Measurements from ENCODE around the gene TEDC1. TPM values are rescaled to one million over a fixed set of nuclear protein-coding genes. Genes with fewer than 3 reads are reported as not detected.

The TEDC1 gene
- total RNA-seq, 1 donor from 2014 or later = 18.1 TPM

DNA sequence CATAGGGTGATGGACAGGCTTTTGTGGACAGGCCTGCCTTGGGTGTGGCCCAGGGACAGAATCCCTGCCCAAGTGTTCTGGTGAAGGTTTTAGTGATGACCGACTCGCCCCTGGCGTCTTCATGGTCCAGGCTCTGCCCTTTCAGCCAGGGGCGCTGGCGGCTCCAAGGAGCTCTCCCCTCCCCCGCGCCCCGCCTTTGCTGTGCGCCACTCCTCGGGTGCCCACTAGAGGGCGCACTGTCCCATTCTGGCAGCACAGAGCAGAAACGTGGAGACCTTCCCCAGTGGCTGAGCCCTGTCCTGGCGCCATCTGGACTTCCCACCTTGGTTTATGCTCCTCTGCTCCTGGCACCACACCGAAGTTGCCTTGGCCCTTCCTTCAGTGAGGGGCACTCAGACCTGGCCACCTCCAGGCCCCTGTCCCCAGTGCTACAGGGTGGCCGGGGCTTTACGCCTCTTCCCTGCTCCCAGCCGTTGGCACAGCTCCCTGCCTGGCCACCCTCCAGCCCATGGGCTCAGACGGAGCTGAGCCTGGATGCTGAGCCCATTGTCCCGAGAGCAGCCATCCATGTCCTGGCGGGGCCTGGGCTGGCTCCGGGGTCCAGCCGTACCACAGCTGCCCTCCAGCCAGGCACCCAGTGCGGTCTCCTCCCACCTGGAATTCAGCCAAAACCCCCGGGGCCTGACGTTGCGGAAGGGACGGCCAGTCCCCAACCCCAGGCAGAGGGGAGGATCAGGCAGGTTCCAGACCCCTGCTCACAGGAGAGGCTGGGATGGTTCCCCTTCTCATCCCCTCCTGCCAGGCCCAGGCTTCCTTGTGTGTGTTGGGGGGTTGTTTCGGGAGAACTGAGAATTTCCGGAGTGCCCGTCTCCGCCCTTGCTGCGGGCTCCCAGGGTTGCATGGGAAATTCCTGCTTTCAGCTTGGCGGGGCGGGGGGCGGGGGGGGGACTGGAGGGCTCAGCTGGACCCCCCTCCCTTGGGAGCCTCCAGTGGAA lies 9.9 kb upstream of the TEDC1 start:
- peaks cover 3% of the 10 kb centered on the region for H3K27me3 Mint-ChIP-seq
- no peaks in the 10 kb centered on the region for H3K36me3 Mint-ChIP-seq (ENCODE audit: low read depth)
- peak overlapping the region; percentile 94 for H3K27ac Mint-ChIP-seq
- ChIA-PET POLR2A (interaction anchor here (0.7 to 1.9 kb wide), 5 partner anchors 9 to 81 kb away, joined by 3 to 33 read pairs (median 3); no protein-coding TSS in a partner anchor), CTCF (interaction anchor here (0.7 to 2.2 kb wide), 16 partner anchors 9 to 110 kb away, joined by 3 to 58 read pairs (median 3); partner anchors contain the start of genes TEDC1 and TMEM121)
- peaks cover 73% of the 10 kb centered on the region for H3K4me1 Mint-ChIP-seq
- ATAC-seq (ENCODE audit: low read depth) (peak; percentile 60), DNase-seq (peak; percentile 93)
- TF ChIP-seq, protein P1, sequence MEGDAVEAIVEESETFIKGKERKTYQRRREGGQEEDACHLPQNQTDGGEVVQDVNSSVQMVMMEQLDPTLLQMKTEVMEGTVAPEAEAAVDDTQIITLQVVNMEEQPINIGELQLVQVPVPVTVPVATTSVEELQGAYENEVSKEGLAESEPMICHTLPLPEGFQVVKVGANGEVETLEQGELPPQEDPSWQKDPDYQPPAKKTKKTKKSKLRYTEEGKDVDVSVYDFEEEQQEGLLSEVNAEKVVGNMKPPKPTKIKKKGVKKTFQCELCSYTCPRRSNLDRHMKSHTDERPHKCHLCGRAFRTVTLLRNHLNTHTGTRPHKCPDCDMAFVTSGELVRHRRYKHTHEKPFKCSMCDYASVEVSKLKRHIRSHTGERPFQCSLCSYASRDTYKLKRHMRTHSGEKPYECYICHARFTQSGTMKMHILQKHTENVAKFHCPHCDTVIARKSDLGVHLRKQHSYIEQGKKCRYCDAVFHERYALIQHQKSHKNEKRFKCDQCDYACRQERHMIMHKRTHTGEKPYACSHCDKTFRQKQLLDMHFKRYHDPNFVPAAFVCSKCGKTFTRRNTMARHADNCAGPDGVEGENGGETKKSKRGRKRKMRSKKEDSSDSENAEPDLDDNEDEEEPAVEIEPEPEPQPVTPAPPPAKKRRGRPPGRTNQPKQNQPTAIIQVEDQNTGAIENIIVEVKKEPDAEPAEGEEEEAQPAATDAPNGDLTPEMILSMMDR (IDR thresholded peaks at IDR 0.05) = peak; percentile 49
- peak overlapping the region; percentile 75 for H3K4me3 Mint-ChIP-seq
- H3K9me3 Mint-ChIP-seq = no peaks in the 10 kb centered on the region
- intact Hi-C loops (cut with micrococcal nuclease) = loop anchor here (1.0 to 2.0 kb wide), 2 partner anchors 8 to 52 kb away; no protein-coding TSS in a partner anchor

DNA sequence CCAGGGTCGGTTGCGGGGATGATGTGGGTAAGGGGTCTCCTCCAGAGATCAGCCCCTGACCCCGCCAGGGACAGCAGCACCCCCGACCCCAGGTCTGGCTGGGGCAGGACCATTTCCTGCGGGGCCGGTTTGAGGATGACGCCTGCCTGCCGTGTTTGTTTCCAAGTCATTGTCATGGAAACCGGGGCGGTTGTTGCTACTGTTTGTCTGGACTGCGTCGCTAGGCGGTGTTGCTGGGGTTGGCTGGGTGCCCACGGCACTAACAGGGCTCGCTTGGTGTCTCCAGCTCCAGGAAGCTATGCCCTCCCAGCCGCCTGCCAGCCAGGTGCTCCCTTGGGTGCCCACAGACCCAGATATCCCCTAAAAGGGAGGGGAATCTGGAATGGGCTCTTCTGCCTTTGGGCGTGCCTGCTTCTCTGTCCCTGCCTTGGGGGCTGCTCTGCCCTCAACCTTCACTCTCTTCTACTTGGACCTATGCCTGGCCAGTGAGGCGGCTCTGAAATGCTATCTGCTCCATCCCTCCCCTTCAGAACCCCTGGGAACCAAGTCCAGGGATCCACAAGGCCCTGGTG lies 9.1 kb upstream of the TEDC1 start:
- intact Hi-C loops (cut with micrococcal nuclease) = loop anchor here (1.0 to 2.0 kb wide), 2 partner anchors 7 to 51 kb away; no protein-coding TSS in a partner anchor
- H3K9me3 Mint-ChIP-seq = no peaks in the 10 kb centered on the region
- H3K27me3 Mint-ChIP-seq = peaks cover 3% of the 10 kb centered on the region
- H3K4me1 Mint-ChIP-seq = peaks cover 73% of the 10 kb centered on the region
- no peaks in the 10 kb centered on the region for H3K36me3 Mint-ChIP-seq (ENCODE audit: low read depth)
- DNase-seq (peak; percentile 77), ATAC-seq (ENCODE audit: low read depth) (peak; percentile 55)
- ChIA-PET CTCF (interaction anchor here (1.0 to 2.2 kb wide), 5 partner anchors 9 to 111 kb away, joined by 3 to 58 read pairs (median 5); partner anchors contain the start of gene TEDC1), POLR2A (interaction anchor here (0.7 to 1.9 kb wide), 3 partner anchors 8 to 80 kb away, joined by 3 to 33 read pairs (median 3); no protein-coding TSS in a partner anchor)
- H3K4me3 Mint-ChIP-seq = peak overlapping the region; percentile 66
- TF ChIP-seq, protein P1 (IDR thresholded peaks at IDR 0.05) = no peak
- peak overlapping the region; percentile 94 for H3K27ac Mint-ChIP-seq

DNA sequence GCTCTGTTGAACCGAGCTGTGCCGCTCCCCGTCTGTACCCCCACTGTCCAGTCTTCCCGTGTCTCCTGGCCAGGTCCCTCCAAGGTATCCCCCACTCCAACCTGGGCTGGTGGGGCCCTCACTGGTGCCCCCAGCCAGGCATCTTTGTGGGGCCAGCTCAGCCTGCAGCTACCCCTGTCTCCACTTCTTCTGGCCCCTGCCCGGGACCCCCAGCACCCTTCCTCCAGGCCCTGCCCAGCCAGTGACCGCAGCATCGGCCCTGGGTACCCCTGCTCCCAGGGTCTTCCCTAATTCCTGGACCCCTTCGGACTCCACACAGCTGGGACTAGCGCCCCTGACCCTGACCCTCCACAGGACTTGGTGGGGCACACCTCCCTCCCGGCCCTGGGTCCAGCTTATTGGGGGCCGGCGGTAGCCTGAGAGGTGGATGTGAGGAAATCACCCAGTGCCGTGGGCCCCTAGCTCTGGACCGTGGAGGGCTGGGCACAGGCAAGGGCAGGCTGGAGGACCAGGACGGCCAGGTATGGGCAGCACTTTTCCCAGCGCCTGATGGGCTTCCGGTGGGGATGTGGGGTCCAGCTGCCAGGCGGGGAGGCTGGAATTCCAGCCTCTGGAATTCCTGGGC lies 8.4 kb upstream of the TEDC1 start:
- DNase-seq = no peak
- no peak for ATAC-seq (ENCODE audit: low read depth)
- CTCF ChIA-PET = interaction anchor here (1.4 kb wide), 1 partner anchor 79 kb away, joined by 3 read pairs; no protein-coding TSS in a partner anchor
- TF ChIP-seq, protein P1 (IDR thresholded peaks at IDR 0.05) = no peak
- Mint-ChIP-seq H3K36me3 (ENCODE audit: low read depth) (no peaks in the 10 kb centered on the region), H3K4me1 (peaks cover 67% of the 10 kb centered on the region), H3K9me3 (no peaks in the 10 kb centered on the region), H3K27me3 (no peaks in the 10 kb centered on the region), H3K4me3 (peak overlapping the region; percentile 66), H3K27ac (peak overlapping the region; percentile 94)
- intact Hi-C loops (cut with micrococcal nuclease) = no loop called here
- POLR2A ChIA-PET = no interaction called here

DNA sequence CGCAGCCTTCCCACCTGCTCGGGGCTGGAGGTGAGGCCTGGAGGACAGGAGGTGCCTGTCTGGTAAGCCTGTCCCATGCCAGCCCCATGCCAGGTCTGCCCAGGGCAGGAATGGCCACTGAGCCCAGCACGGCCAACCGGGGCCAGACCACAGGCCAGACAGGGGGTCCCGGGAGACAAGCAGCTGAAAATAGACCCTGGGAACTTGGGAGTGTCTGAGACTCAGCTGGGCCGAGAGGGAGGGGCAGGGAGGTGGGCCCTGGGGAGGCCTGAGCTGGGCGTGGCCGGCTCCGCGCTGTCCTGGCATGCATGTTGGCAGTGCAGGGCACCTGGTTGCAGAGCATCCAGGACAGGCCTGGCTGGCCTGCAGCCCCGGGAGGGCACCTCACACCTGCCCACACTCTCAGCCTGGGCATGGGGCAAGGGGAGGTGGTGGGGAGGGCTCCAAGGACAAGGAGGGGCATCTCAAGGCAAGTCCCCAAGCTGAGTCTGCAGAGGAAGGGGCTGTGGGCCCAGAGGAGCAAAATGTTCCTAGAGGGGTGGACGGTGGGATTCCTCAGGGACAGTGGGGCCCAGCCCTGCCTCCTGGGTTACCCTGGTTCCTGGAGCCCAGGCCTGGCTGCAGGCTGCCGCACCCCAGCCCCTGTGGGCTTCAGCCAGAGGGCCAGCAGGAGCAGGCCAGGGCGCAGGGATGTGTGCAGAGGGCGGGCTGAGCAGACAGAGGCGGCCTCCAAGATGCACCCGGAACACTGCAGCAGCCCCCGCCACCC lies 7.6 kb upstream of the TEDC1 start:
- peak overlapping the region; percentile 59 for H3K27ac Mint-ChIP-seq
- intact Hi-C loops (cut with micrococcal nuclease) = no loop called here
- CTCF ChIA-PET = no interaction called here
- H3K4me3 Mint-ChIP-seq = no peak overlapping the region
- H3K4me1 Mint-ChIP-seq = peaks cover 74% of the 10 kb centered on the region
- H3K36me3 Mint-ChIP-seq (ENCODE audit: low read depth) = no peaks in the 10 kb centered on the region
- no peaks in the 10 kb centered on the region for H3K9me3 Mint-ChIP-seq
- no peaks in the 10 kb centered on the region for H3K27me3 Mint-ChIP-seq
- ATAC-seq (ENCODE audit: low read depth) (no peak), DNase-seq (no peak)
- TF ChIP-seq, protein P1 (IDR thresholded peaks at IDR 0.05) = no peak
- POLR2A ChIA-PET = interaction anchor here (0.6 kb wide), 1 partner anchor 145 kb away, joined by 3 read pairs; no protein-coding TSS in a partner anchor
